Fibroblast of villous mesenchyme (primary cell): ENCODE results near the gene LCE5A. TPM values are rescaled to one million over a fixed set of nuclear protein-coding genes. Genes with fewer than 3 reads are reported as not detected.

ENCODE experiments used
- DNase-seq: peaks from one replicate; pipeline ENCODE4 v3.0.0-alpha.2; 2010; ENCODE audit warnings: low read depth
- H3K4me3 ChIP-seq: 2 replicates; pipeline ENCODE4 v1.5.1; 2011; ENCODE audit warnings: low read depth, mild to moderate bottlenecking, low read length
- CTCF ChIP-seq: IDR thresholded peaks from 2 replicates; pipeline ENCODE4 v1.5.1; 2012; ENCODE audit warnings: low read depth, mild to moderate bottlenecking, low read length; ENCODE audit not compliant: insufficient read depth
- total RNA-seq: library from RNA; depleted of rRNA; stranded (reverse); fragments of >200 nt; gene quantifications from 2 replicates; pipeline ENCODE4 v1.2.3, GENCODE V29; 2012

Gene LCE5A
- total RNA-seq, 1 donor: not detected

- H3K4me3 ChIP-seq: no peak overlapping the region
- TF ChIP-seq CTCF: no peak
- no peak for DNase-seq
Measured at GRCh38 chr1:152502496-152503180, 8.0 kb upstream of the LCE5A start.

GRCh38 chr1:152505083-152505482 lies 5.5 kb upstream of the LCE5A start:
- no peak for DNase-seq
- no peak overlapping the region for H3K4me3 ChIP-seq
- TF ChIP-seq CTCF: no peak

DNA sequence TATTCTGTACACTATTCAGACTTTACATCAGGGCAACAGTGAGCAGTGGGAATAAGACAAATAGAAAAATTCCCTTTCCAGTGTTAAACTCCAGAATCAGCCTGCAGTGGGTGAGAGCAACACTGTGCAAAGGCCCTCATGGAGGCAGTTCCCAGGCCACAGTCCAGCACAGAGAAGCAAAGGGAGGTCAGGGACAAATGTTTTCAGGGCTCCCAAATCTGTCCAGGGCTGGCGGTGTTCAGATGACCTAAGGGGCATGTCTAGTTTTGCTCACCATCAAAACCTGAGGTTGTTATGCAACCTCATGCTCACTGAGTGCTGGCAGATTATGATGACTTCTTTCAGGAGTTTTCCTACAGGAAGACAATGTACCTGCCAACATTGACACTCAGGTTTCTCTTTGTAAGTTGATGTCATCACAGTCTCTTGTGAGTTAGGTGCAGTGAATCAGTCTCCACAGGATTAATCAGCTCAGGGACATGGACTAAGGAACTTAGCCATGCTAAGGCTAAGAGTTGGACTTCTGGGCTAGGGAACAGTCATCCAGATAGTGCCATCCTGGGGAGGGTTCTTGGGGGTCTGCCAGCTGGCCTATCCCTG lies 3.6 kb upstream of the LCE5A start:
- H3K4me3 ChIP-seq: no peak overlapping the region
- no peak for TF ChIP-seq CTCF
- no peak for DNase-seq

GRCh38 chr1:152511596-152511995 lies 993 bp downstream of the LCE5A start:
- no peak for DNase-seq
- no peak for TF ChIP-seq CTCF
- H3K4me3 ChIP-seq: no peak overlapping the region

GRCh38 chr1:152513081-152513480 lies 2.5 kb downstream of the LCE5A start:
- no peak for TF ChIP-seq CTCF
- no peak overlapping the region for H3K4me3 ChIP-seq
- DNase-seq: no peak

GRCh38 chr1:152514715-152515433 lies 4.3 kb downstream of the LCE5A start:
- DNase-seq: no peak
- no peak overlapping the region for H3K4me3 ChIP-seq

More at GRCh38 chr1:152514715-152515433, 4.3 kb downstream of the LCE5A start:
- TF ChIP-seq CTCF: no peak
